Endothelial cell (in vitro differentiated cells): Measurements from ENCODE around the gene ATP5F1D. TPM values are rescaled to one million over a fixed set of nuclear protein-coding genes. Genes with fewer than 3 reads are reported as not detected.
A peak's percentile ranks its signal among the peaks of the same experiment; 100 is the strongest.

Experiments
- DNase-seq: peaks from one replicate; pipeline ENCODE4 v3.0.0; 2021; ENCODE audit warnings: low spot score
- H3K27ac Mint-ChIP-seq: one replicate; pipeline ENCODE4 v1.8.0; 2021; ENCODE audit warnings: mixed read lengths, inconsistent platforms; ENCODE audit not compliant: unreplicated experiment
- H3K27me3 Mint-ChIP-seq: one replicate; pipeline ENCODE4 v1.8.0; 2021; ENCODE audit warnings: mild to moderate bottlenecking, moderate library complexity, mixed read lengths, inconsistent platforms; ENCODE audit not compliant: unreplicated experiment
- H3K36me3 Mint-ChIP-seq: one replicate; pipeline ENCODE4 v1.8.0; 2021; ENCODE audit warnings: mild to moderate bottlenecking, low read depth, mixed read lengths, inconsistent platforms; ENCODE audit not compliant: unreplicated experiment
- H3K4me1 Mint-ChIP-seq: one replicate; pipeline ENCODE4 v1.8.0; 2021; ENCODE audit warnings: mild to moderate bottlenecking, mixed read lengths, inconsistent platforms; ENCODE audit not compliant: unreplicated experiment
- H3K4me3 Mint-ChIP-seq: one replicate; pipeline ENCODE4 v1.8.0; 2021; ENCODE audit warnings: mild to moderate bottlenecking, mixed read lengths, inconsistent platforms; ENCODE audit not compliant: unreplicated experiment
- H3K9me3 Mint-ChIP-seq: one replicate; pipeline ENCODE4 v1.8.0; 2021; ENCODE audit warnings: mixed read lengths, inconsistent platforms; ENCODE audit not compliant: unreplicated experiment
- total RNA-seq: library from RNA; stranded (reverse); fragmentation: NEBNext Ultra II Directional; extraction: Animal tissue kit (Norgen Biotek cat#: 25700); gene quantifications from one replicate; pipeline ENCODE4 v1.2.1, GENCODE V29; 2021; ENCODE audit not compliant: unreplicated experiment
- TF ChIP-seq, protein P1 (sequence below): fragments of 200-600 bp; sonication (generic); IDR thresholded peaks from one replicate; pipeline ENCODE4 v1.5.0; 2021; ENCODE audit warnings: antibody characterized with exemption; ENCODE audit not compliant: unreplicated experiment

ATP5F1D gene
- total RNA-seq, 1 donor from 2014 or later, result 175 TPM

DNA sequence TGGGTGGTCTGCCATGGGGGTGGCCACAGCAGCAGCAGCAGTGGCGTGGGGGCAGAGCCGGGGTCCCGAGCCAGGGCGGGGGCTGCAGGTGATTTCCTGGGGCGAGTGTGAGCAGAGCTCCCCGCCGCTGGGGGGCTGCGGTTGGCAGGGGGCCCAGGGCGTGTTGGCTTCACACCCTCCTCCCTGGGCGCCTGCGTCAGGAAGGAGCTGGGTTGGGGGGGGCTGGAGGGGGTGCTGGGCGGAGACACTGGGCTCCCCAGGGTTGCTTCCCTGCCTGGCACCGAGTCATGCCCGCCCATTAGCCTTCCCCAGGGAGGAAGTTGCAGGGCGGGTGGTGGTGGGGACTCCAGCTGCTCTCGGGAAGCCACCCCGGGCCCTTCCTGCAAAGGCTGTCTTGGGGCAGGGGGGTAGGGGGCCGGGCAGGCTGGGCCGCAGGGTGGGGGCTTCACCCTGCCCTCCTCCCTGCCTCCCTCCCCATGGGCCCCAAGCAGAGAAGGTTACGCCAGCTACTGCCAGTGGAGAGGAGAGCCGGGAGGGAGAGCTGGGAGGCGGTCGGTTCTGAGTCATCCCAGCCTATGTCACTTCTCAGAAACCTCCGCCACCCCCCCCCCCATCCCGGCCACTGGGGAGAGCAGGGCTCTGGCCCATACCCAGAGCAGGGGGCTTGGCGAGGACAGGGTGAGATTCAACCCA, 11.4 kb downstream of the ATP5F1D start:
- Mint-ChIP-seq H3K4me1 (peaks cover 15% of the 10 kb centered on the region), H3K9me3 (no peaks in the 10 kb centered on the region), H3K36me3 (peaks cover 17% of the 10 kb centered on the region), H3K4me3 (no peak overlapping the region), H3K27ac (no peak overlapping the region), H3K27me3 (peaks cover 15% of the 10 kb centered on the region)
- DNase-seq, result no peak
- TF ChIP-seq, protein P1, sequence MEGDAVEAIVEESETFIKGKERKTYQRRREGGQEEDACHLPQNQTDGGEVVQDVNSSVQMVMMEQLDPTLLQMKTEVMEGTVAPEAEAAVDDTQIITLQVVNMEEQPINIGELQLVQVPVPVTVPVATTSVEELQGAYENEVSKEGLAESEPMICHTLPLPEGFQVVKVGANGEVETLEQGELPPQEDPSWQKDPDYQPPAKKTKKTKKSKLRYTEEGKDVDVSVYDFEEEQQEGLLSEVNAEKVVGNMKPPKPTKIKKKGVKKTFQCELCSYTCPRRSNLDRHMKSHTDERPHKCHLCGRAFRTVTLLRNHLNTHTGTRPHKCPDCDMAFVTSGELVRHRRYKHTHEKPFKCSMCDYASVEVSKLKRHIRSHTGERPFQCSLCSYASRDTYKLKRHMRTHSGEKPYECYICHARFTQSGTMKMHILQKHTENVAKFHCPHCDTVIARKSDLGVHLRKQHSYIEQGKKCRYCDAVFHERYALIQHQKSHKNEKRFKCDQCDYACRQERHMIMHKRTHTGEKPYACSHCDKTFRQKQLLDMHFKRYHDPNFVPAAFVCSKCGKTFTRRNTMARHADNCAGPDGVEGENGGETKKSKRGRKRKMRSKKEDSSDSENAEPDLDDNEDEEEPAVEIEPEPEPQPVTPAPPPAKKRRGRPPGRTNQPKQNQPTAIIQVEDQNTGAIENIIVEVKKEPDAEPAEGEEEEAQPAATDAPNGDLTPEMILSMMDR, result no peak

DNA sequence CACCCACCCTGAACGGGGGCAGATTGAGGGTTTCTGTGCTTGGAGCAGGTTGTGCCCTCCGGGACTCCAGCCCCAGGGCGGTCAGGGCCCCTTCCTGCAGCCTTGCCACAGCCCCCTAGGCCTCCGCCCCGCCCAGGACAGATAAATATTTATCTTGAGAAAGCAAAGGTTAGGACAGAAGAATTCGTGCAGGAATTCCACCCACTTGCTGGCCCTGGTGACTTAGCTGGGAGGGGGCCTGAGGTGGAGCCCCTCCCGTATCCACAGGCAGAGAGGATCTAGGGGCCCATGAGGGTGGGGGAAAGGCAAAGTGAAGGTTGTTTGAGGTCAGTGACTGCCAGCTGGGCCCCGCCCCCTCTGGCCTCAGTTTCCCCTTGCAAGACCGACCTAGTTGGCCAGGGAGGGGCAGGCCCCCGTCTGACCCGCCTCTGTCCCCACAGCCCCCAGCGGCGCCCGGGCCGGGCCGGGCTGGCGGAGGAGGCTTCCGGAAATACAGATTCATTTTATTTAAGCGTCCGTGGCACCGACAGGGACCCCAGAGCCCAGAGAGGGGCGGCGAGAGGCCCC, 12.0 kb downstream of the ATP5F1D start:
- Mint-ChIP-seq H3K36me3 (peaks cover 22% of the 10 kb centered on the region), H3K4me3 (no peak overlapping the region), H3K4me1 (peaks cover 20% of the 10 kb centered on the region), H3K27me3 (peaks cover 18% of the 10 kb centered on the region), H3K27ac (no peak overlapping the region), H3K9me3 (no peaks in the 10 kb centered on the region)
- TF ChIP-seq, protein P1, result no peak
- DNase-seq, result no peak

DNA sequence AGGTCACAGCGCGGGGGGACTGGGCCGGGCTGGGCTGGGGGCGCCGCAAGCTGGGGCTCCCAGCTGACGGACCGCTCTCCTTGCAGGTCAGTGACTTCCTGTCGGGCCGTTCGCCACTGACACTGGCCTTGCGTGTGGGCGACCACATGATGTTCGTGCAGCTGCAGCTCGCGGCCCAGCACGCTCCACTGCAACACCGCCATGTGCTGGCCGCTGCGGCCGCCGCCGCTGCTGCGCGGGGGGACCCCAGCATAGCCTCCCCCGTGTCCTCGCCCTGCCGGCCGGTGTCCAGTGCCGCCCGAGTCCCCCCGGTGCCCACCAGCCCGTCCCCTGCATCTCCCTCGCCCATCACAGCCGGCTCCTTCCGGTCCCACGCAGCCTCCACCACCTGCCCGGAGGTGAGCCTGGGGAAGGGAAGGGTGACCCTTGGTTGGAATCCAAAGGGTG, 12.6 kb downstream of the ATP5F1D start:
- H3K4me3 Mint-ChIP-seq, result peak overlapping the region; percentile 73

DNA sequence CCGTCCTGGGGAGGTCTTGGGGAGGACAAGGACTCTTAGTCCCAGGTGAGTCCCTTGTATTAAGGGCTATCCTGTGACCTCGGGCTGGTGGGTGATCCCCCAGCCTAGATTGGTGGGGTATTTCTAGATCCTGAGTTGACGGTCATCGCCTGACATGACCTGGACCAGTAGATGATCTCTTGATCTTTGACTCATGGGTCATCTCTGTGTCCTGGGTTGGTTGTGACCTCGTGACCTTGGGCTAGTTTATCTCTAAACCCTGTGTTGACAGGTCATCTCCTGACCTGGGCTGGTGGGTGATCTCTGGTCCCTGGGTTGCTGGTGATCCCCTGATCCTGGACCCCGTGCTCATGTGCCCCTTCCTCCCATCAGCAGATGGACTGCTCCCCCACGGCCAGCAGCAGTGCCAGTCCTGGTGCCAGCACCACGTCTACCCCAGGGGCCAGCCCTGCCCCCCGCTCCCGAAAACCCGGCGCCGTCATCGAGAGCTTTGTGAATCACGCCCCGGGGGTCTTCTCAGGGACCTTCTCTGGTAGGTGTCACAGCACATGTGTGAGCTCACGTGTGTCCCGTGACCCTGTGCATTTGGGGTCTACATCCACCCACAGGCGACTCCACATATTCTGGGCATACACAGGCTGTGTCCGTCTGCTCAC, 13.1 kb downstream of the ATP5F1D start:
- no peak for DNase-seq
- Mint-ChIP-seq H3K36me3 (peaks cover 22% of the 10 kb centered on the region), H3K27ac (peak overlapping the region; percentile 24), H3K4me3 (peak overlapping the region; percentile 73), H3K27me3 (peaks cover 20% of the 10 kb centered on the region), H3K4me1 (peaks cover 29% of the 10 kb centered on the region), H3K9me3 (no peaks in the 10 kb centered on the region)
- TF ChIP-seq, protein P1, result no peak

More for the DNA sequence above, 12.6 kb downstream of the ATP5F1D start:
- Mint-ChIP-seq H3K27me3 (peaks cover 20% of the 10 kb centered on the region), H3K36me3 (peaks cover 22% of the 10 kb centered on the region), H3K4me1 (peaks cover 25% of the 10 kb centered on the region), H3K9me3 (no peaks in the 10 kb centered on the region), H3K27ac (no peak overlapping the region)
- TF ChIP-seq, protein P1, result no peak
- DNase-seq, result no peak
